ENCODE data around the gene ASB13. TPM values are rescaled to one million over a fixed set of nuclear protein-coding genes. Genes with fewer than 3 reads are reported as not detected.

ASB13 gene
- total RNA-seq, 2 experiments from 2014 or later = 4.5 to 6.0 TPM

DNA sequence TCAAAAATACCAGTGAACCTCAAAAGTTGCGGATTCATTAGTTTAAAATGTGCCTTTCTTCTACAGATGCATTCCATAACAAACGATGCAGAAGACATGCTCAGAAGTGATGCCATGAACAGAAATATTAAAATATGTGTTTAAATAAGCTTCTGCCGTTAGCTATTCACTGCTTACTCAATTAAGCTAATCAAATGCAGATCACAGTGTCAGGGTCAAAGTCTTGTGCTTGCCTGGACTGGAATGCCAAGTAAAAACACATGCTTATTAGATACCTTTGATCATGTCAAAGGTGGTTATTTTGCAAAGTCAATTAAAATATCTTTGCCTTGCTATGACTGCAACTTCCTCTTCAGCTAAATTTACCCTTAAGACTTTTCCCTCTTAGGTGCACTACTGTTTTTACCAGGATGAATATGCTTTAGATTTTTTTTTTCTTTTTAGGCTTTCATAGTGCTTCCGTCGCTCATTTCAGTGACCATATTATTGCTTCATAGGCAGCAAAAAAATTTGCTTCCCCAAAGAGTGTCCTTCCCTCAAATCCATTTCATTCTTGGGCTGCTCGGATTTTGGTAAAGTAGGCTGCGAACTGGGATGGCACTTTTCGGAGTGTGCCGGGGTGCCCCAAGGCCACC, 905 bp downstream of the ASB13 start:
- H3K27ac Mint-ChIP-seq = peak overlapping the region; percentile 50
- H3K4me1 Mint-ChIP-seq = peaks cover 18% of the 10 kb centered on the region
- DNase-seq = no peak
- H3K9me3 Mint-ChIP-seq = no peaks in the 10 kb centered on the region
- H3K4me3 Mint-ChIP-seq = peak overlapping the region; percentile 74
- H3K36me3 Mint-ChIP-seq (ENCODE audit: low read depth) = no peaks in the 10 kb centered on the region
- H3K27me3 Mint-ChIP-seq = peaks cover 13% of the 10 kb centered on the region
- CTCF ChIA-PET = interaction anchor here (0.9 to 2.0 kb wide), 4 partner anchors 11 to 18 kb away, joined by 3 to 7 read pairs (median 4); no protein-coding TSS in a partner anchor
- POLR2A ChIA-PET = interaction anchor here (1.0 kb wide), 1 partner anchor 98 kb away, joined by 3 read pairs; no protein-coding TSS in a partner anchor

DNA sequence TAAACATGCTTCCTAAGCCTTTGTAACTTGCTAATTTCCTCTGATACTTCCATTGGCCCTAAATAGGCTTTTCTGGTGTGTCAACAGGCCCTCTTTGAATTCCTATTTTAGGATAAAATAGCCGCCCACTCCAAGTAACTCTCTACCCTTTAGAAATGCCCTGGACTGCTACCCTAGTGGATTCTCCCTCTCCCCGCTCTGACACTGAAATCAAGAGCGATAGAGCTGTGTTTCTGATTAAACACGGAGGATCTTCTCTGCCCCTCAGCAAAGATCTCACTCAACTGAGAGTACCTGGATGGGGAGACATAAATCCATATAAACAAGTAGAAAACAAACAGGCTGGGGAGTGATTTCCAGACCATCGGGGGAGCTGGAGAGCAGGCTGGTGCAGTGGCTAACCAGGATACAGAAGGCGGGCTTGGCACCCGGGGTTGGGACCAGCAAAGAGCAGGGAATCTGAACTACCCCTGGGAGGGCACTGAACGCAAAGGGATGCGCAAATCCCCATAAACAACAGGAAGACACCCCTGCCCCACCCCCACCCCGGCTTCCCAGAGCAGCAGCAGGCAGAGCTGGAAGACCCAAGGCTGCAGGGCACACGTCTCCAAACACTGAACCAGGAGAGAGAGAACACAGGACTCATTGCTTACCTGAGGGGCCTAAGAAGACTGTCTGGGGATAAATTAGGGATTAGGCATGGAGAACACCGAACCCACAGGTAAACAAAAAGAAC, 2.5 kb downstream of the ASB13 start:
- POLR2A ChIA-PET = no interaction called here
- Mint-ChIP-seq H3K27ac (no peak overlapping the region), H3K4me1 (peaks cover 31% of the 10 kb centered on the region), H3K36me3 (ENCODE audit: low read depth) (no peaks in the 10 kb centered on the region), H3K27me3 (peaks cover 13% of the 10 kb centered on the region), H3K9me3 (no peaks in the 10 kb centered on the region), H3K4me3 (no peak overlapping the region)
- CTCF ChIA-PET = interaction anchor here (1.4 to 2.0 kb wide), 2 partner anchors 9 to 34 kb away, joined by 3 to 5 read pairs; no protein-coding TSS in a partner anchor
- DNase-seq = no peak

DNA sequence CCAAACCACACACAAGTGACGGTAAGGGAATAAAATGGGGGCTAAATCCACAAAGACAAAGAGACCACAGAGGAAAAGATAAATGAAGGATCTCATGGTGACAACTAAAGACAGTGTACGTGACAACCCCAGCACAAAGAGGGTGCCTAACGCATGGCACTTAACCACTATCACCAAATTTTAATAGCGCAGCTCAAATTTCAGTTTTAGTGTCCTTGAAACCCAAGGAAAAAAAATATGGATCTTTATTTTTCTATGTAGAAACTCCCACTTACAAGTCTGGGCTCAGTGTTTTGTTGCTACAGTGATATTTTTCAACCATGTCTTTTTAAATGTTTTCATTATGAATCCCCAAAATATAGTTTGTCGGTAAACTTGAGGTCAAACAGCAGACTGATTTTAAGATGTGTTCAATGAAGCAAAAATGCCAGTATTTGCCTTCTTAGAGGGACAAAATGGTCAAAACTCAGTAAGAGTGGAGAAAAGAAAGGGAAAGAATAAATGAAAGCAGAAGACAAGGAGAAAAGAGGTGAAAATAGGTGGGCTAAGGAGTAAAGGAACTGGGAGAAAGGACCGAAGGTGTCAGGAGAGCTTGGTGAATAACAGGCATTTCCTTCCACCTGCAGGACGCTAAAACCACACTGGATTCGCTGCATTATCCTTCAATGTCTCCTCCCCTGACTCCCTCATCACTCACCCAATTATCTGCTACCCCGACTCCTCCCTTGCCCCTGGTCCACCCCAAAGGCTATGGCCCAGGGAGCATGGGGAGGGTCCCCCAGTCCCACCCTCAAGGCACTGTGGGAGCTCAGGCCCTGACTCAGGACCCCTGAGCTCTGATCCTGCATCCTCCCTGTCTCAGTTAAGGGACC, 3.5 kb downstream of the ASB13 start:
- ChIA-PET CTCF (interaction anchor here (1.4 kb wide), 1 partner anchor 33 kb away, joined by 3 read pairs; no protein-coding TSS in a partner anchor), POLR2A (no interaction called here)
- Mint-ChIP-seq H3K4me3 (no peak overlapping the region), H3K9me3 (no peaks in the 10 kb centered on the region), H3K27ac (no peak overlapping the region), H3K4me1 (peaks cover 31% of the 10 kb centered on the region), H3K27me3 (peaks cover 13% of the 10 kb centered on the region), H3K36me3 (ENCODE audit: low read depth) (no peaks in the 10 kb centered on the region)
- DNase-seq = no peak

DNA sequence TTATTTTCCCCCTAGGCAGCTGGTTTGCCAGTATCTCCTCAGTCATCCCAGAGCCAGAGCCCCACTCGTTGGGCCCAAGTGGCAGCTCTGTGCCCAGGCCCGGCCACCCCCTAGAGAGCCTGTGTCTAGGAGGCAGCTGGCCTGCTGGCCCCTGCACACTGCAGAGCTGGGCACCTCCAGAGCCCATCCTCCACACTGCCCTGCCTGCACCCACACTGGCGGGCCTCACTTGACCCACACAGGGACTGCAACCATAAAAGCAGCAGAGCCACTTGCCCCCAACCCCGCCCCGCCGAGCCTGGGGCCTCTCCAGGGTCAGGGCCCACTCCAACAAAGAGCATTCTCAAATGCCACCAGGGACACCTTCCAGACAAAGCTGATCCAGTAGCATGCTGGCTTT, 5.4 kb downstream of the ASB13 start:
- no peak overlapping the region for H3K27ac Mint-ChIP-seq

DNA sequence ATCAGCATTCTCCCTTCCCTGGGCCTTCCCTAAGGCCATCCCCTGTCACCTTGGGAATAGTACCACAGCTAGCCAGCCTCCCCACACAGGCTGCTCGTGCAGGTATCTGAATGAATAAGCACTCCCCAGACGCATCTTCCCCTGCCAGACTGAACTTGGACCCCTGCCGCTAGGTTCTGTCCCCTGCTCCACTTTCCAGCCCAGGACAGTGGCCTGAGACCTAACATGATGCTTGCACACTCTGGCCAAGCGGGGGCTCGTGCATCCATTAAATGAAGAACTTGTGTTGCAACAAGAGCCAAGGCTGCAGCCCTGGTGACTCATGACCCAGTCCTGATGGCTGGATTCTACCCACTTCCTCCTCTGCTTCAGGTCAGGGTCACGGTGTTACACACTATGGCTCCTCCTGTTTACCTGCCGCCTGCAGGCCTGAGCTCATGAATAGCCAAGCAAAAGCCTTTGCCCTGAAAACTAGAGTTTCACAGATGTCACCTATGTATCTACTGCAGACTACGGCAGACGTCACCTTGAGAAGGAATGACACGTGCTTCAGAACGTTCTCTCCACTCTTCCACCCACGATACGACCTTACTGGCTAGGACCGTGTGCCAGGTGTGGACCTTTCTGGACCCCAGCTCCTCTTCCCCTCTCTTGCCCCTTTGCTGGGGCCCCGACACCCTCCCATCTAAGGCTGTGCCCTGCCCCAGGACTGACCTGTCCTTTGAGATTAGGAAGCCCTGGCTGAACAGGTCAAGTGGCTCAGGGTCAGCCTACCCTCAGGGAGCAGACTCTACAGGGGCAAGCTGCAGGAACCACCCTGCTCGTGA, 6.5 kb downstream of the ASB13 start:
- DNase-seq = no peak
- no peak overlapping the region for H3K4me3 Mint-ChIP-seq
- POLR2A ChIA-PET = no interaction called here
- H3K4me1 Mint-ChIP-seq = peaks cover 40% of the 10 kb centered on the region
- no peaks in the 10 kb centered on the region for H3K9me3 Mint-ChIP-seq
- no peaks in the 10 kb centered on the region for H3K36me3 Mint-ChIP-seq (ENCODE audit: low read depth)
- peak overlapping the region; percentile 10 for H3K27ac Mint-ChIP-seq
- CTCF ChIA-PET = interaction anchor here (1.0 to 1.6 kb wide), 3 partner anchors 19 to 36 kb away, joined by 3 to 4 read pairs (median 4); no protein-coding TSS in a partner anchor
- peaks cover 3% of the 10 kb centered on the region for H3K27me3 Mint-ChIP-seq

More for the DNA sequence above, 5.4 kb downstream of the ASB13 start:
- ChIA-PET CTCF (interaction anchor here (0.8 to 1.6 kb wide), 5 partner anchors 10 to 37 kb away, joined by 3 to 4 read pairs (median 3); no protein-coding TSS in a partner anchor), POLR2A (no interaction called here)
- Mint-ChIP-seq H3K4me3 (no peak overlapping the region), H3K36me3 (ENCODE audit: low read depth) (no peaks in the 10 kb centered on the region), H3K27me3 (peaks cover 4% of the 10 kb centered on the region), H3K9me3 (no peaks in the 10 kb centered on the region), H3K4me1 (peaks cover 34% of the 10 kb centered on the region)
- no peak for DNase-seq

DNA sequence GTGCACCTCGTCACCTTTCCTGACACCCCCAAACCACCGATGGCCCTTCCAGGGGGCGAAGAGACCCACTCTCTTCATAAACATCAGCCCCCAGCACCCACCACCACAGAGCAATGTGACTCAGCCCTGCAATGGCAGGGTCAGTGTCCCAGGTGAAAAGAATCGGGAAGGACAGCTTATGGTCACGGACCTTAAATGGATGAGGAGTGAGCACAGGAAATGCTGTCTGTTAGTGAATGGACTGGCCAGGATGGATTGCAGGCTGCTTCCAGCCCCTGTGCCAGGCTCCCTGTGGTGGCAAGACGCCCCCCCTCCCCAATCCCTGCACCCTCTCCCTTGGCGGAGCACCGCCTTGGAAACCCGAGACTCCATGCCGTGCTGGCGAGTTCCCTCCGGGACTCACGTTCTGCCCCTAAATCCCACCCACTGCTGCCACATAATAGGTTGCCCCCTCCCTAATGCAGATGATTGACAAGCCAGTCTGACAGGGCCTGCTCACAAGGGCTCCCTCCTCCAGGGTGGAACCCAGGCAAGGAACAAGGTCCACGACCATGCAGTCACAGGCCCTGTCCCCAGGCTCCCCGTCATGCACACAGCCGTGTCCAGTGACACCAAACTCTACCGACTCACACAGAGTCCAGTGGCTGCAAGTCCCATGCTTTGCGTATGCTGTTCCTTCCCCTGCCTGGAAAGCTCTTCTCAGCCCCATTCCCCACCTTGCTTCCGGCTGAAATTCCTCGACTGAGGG, 7.3 kb downstream of the ASB13 start:
- Mint-ChIP-seq H3K27ac (no peak overlapping the region), H3K36me3 (ENCODE audit: low read depth) (no peaks in the 10 kb centered on the region), H3K27me3 (peaks cover 3% of the 10 kb centered on the region), H3K4me3 (no peak overlapping the region), H3K9me3 (no peaks in the 10 kb centered on the region), H3K4me1 (peaks cover 47% of the 10 kb centered on the region)
- ChIA-PET POLR2A (no interaction called here), CTCF (no interaction called here)
- DNase-seq = no peak

DNA sequence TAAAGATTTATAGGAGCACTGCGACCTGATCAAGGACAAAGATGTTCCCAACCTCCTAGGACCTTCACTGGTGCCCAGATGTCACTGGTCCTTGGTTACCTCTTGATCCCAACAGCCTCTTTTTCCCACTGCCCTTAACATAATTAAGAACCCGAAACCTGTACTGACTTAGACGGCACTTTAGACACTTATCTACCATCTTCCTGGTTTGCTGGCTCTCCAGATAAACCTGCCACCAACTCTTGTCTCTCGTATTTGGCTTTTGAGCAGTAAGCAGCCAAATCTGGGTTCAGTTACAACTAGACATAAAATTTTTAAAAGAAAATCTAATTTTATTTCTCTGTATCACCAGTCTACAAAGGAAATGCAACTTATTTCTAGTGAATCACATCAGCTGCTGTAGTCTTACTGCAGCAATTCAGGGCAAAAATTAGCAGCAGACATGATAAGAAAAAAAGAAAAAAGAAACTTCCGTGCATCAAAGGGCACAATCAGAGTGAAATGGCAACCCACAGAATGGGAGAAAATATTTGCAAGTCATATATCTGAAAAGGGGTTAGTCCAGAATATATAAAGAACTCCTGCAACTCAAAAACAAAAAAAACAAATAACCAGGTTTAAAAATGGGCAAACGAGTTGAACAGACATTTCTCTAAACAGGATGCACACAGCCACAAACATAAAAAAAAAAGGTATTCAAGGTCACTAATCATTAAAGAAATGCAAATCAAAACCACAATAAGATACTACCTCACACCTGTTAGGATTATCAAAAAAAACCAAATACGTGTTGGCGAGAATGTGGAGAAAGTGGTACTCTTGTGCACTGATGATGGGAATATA, 9.4 kb downstream of the ASB13 start:
- H3K27ac Mint-ChIP-seq = peak overlapping the region; percentile 70
- ChIA-PET CTCF (interaction anchor here (0.7 kb wide), 1 partner anchor 60 kb away, joined by 6 read pairs; no protein-coding TSS in a partner anchor), POLR2A (no interaction called here)

DNA sequence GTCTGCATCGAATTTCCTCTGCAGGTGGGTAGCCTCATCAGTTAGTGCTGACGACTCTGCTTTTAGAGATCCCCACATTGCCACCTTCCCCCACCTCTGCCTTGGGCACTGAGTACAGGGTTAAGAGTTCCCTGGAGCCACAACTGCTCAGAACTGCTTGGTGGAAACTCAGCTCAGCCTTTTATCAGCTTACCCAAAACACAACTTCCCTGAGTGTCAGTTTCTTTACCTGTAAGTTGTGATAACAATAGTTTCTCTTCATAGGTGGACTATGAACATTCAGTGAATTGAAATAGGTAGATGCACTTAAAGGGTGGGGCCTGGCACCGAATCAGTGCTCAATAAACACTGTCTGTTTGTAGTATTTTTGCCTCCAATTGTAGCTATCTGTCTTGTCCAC, 11.3 kb downstream of the ASB13 start:
- H3K27ac Mint-ChIP-seq = peak overlapping the region; percentile 79
- no peaks in the 10 kb centered on the region for H3K27me3 Mint-ChIP-seq
- peaks cover 44% of the 10 kb centered on the region for H3K4me1 Mint-ChIP-seq
- DNase-seq = no peak
- ChIA-PET POLR2A (no interaction called here), CTCF (interaction anchor here (1.4 kb wide), 2 partner anchors 9 to 25 kb away, joined by 3 to 5 read pairs; no protein-coding TSS in a partner anchor)
- no peaks in the 10 kb centered on the region for H3K36me3 Mint-ChIP-seq (ENCODE audit: low read depth)
- H3K9me3 Mint-ChIP-seq = no peaks in the 10 kb centered on the region
- H3K4me3 Mint-ChIP-seq = no peak overlapping the region

More for the DNA sequence above, 9.4 kb downstream of the ASB13 start:
- peaks cover 48% of the 10 kb centered on the region for H3K4me1 Mint-ChIP-seq
- H3K36me3 Mint-ChIP-seq (ENCODE audit: low read depth) = no peaks in the 10 kb centered on the region
- no peak for DNase-seq
- no peaks in the 10 kb centered on the region for H3K27me3 Mint-ChIP-seq
- H3K9me3 Mint-ChIP-seq = no peaks in the 10 kb centered on the region
- no peak overlapping the region for H3K4me3 Mint-ChIP-seq

DNA sequence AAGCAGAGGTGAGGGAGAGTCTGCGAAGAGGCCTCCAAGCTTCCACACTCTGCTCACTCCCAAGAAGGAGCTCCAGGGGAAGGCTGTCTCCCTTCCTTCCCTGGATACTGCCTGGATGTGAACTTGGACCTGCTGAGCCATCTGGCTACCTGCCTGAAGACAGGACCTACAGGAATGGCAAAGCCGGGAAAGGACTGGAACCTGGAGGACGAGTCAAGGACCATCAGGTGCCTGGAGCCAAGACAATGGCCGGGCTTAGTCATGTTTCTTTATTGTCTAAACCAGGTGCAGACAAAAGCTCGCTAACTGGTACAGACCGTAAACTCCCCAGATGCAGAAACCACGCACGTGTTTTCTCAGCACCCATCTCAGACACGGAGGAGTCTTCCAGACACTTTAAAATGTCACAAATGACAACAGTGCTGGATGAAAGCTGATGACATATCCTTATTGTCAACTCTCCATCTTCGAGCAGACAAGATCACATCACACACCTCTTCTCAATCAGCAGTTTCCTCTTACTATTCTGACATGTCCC, 12.1 kb downstream of the ASB13 start:
- Mint-ChIP-seq H3K4me3 (no peak overlapping the region), H3K27ac (no peak overlapping the region), H3K27me3 (no peaks in the 10 kb centered on the region), H3K9me3 (no peaks in the 10 kb centered on the region), H3K4me1 (peaks cover 35% of the 10 kb centered on the region), H3K36me3 (ENCODE audit: low read depth) (no peaks in the 10 kb centered on the region)
- ChIA-PET POLR2A (no interaction called here), CTCF (interaction anchor here (0.7 to 1.4 kb wide), 3 partner anchors 10 to 24 kb away, joined by 3 to 5 read pairs (median 4); no protein-coding TSS in a partner anchor)
- DNase-seq = no peak

DNA sequence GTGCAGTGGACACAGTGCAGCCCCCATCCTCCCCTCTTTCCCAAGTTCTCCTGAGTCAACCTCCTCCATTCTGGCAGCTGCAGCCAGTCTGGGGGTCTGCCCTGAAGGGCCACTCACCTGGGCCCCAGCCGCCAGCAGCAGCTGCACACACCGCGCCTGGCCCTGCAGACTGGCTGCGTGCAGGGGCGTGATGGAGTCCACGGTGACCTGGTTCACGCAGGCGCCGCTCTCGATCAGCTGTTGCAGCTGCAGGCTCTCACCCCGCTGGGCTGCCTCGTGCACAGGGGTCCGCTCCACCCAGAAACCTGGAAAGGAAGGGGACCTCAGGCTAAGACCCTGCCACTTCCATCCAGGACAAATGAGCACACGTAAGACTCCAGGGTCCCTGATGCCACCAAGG, 13.6 kb downstream of the ASB13 start:
- POLR2A ChIA-PET = no interaction called here
- H3K27ac Mint-ChIP-seq = no peak overlapping the region
- CTCF ChIA-PET = interaction anchor here (1.1 to 1.8 kb wide), 3 partner anchors 9 to 837 kb away, joined by 3 to 6 read pairs (median 4); no protein-coding TSS in a partner anchor

More for the DNA sequence above, 13.6 kb downstream of the ASB13 start:
- Mint-ChIP-seq H3K9me3 (no peaks in the 10 kb centered on the region), H3K4me1 (peaks cover 34% of the 10 kb centered on the region), H3K36me3 (ENCODE audit: low read depth) (peaks cover 3% of the 10 kb centered on the region), H3K27me3 (no peaks in the 10 kb centered on the region), H3K4me3 (no peak overlapping the region)
- no peak for DNase-seq

Data from activated CD4-positive, alpha-beta T cell treated with anti-CD3 and anti-CD28 coated beads, Interleukin-2, amount 10 ng/mL, durations not matched to agents 7 days and 5 days (primary cell).